ENCODE data around the gene DNM3.

- no peak for TF ChIP-seq POLR2A (IDR thresholded peaks at IDR 0.05)
- TF ChIP-seq CTCF (IDR thresholded peaks at IDR 0.05), result no peak
Observed at GRCh38 chr1:171988243-171988885, 147.1 kb downstream of the DNM3 start.
